Tibial nerve (tissue), 3 donors: ENCODE measurements around the gene MKRN2OS.

Experiments
- CTCF ChIP-seq, 5 experiments: fragments of 200-600 bp in 3 of 5; fragments of 450-650 bp in 2 of 5; sonication (generic) in 3 of 5; IDR thresholded peaks; one replicate each; pipeline ENCODE4 v1.5.1; 2016 to 2019; ENCODE audit warnings: antibody characterized with exemption in 5 of 5, mild to moderate bottlenecking in 3 of 5, moderate library complexity in 2 of 5
- POLR2A ChIP-seq, 2 donors: fragments of 450-650 bp; IDR thresholded peaks; one replicate each; pipeline ENCODE4 v1.6.1; 2017; ENCODE audit warnings: antibody characterized with exemption in 2 of 2, mild to moderate bottlenecking in 2 of 2, moderate library complexity in 2 of 2

GRCh38 chr3:12501360-12502020, 43.8 kb downstream of the MKRN2OS start:
- TF ChIP-seq CTCF (IDR thresholded peaks at IDR 0.05) (no peak), POLR2A (IDR thresholded peaks at IDR 0.05) (no peak)
